ENCODE data around the gene TMPRSS9. TPM values are rescaled to one million over a fixed set of nuclear protein-coding genes. Genes with fewer than 3 reads are reported as not detected.

Gene TMPRSS9
- total RNA-seq, 1 experiment from 2014 or later = 0.66 TPM

- BruUV-seq (replicated peaks) = no TSS peak
- H3K36me3 ChIP-seq (ENCODE audit: control insufficient read depth, insufficient read depth, low read length) = peaks cover 4% of the 10 kb centered on the region
- no peak for TF ChIP-seq CTCF (IDR thresholded peaks at IDR 0.05; ENCODE audit: insufficient read depth in 1 of 2, low read depth in 1 of 2, low read length in 1 of 2, severe bottlenecking in 1 of 2, unreplicated experiment in 1 of 2)
- DNase-seq = no peak
- H3K36me3 Mint-ChIP-seq (ENCODE audit: insufficient read depth, unreplicated experiment) = peaks cover 56% of the 10 kb centered on the region
- intact Hi-C loops (cut with micrococcal nuclease; ENCODE audit: unreplicated experiment) = no loop called here
- no peaks in the 10 kb centered on the region for H3K27me3 ChIP-seq (replicated peaks; ENCODE audit: control insufficient read depth, insufficient read depth, low read length)
- ChIA-PET CTCF (interaction anchor here (0.8 kb wide), 1 partner anchor 58 kb away, joined by 3 read pairs; no protein-coding TSS in a partner anchor), POLR2A (no interaction called here)
- H3K27ac Mint-ChIP-seq (ENCODE audit: unreplicated experiment) = no peak overlapping the region
- H3K9me3 ChIP-seq = peaks cover 2% of the 10 kb centered on the region; the same call in 1 of the 2 replicates
- peaks cover 44% of the 10 kb centered on the region for H3K4me1 ChIP-seq
- no peaks in the 10 kb centered on the region for H3K9me3 Mint-ChIP-seq (ENCODE audit: unreplicated experiment)
- no peaks in the 10 kb centered on the region for H3K27me3 Mint-ChIP-seq (ENCODE audit: insufficient read depth, unreplicated experiment)
- H3K4me1 Mint-ChIP-seq (ENCODE audit: low read depth, unreplicated experiment) = peaks cover 45% of the 10 kb centered on the region
- H3K4me3 ChIP-seq (ENCODE audit: low read depth, low read length) = no peak overlapping the region
- H3K4me3 Mint-ChIP-seq (ENCODE audit: unreplicated experiment) = no peak overlapping the region
Observed at GRCh38 chr19:2332341-2333026, 27.6 kb upstream of the TMPRSS9 start.

- peak overlapping the region; percentile 61 for H3K27ac Mint-ChIP-seq (ENCODE audit: unreplicated experiment)
- no peak for TF ChIP-seq CTCF (IDR thresholded peaks at IDR 0.05; ENCODE audit: insufficient read depth in 1 of 2, low read depth in 1 of 2, low read length in 1 of 2, severe bottlenecking in 1 of 2, unreplicated experiment in 1 of 2)
Observed at GRCh38 chr19:2333027-2333806, 26.8 kb upstream of the TMPRSS9 start.

GRCh38 chr19:2333807-2334211 lies 26.3 kb upstream of the TMPRSS9 start:
- Mint-ChIP-seq H3K27ac (ENCODE audit: unreplicated experiment) (peak overlapping the region; percentile 61), H3K9me3 (ENCODE audit: unreplicated experiment) (no peaks in the 10 kb centered on the region), H3K27me3 (ENCODE audit: insufficient read depth, unreplicated experiment) (no peaks in the 10 kb centered on the region), H3K36me3 (ENCODE audit: insufficient read depth, unreplicated experiment) (peaks cover 42% of the 10 kb centered on the region), H3K4me1 (ENCODE audit: low read depth, unreplicated experiment) (peaks cover 48% of the 10 kb centered on the region), H3K4me3 (ENCODE audit: unreplicated experiment) (peak overlapping the region; percentile 16)
- intact Hi-C loops (cut with micrococcal nuclease; ENCODE audit: unreplicated experiment) = no loop called here
- BruUV-seq (replicated peaks) = no TSS peak
- ChIA-PET CTCF (interaction anchor here (0.6 kb wide), 1 partner anchor 26 kb away, joined by 3 read pairs; no protein-coding TSS in a partner anchor), POLR2A (no interaction called here)
- peak in 1 of 2 experiments; percentile 20 for TF ChIP-seq CTCF (IDR thresholded peaks at IDR 0.05; ENCODE audit: insufficient read depth in 1 of 2, low read depth in 1 of 2, low read length in 1 of 2, severe bottlenecking in 1 of 2, unreplicated experiment in 1 of 2)
- H3K4me3 ChIP-seq (ENCODE audit: low read depth, low read length) = no peak overlapping the region
- peaks cover 2% of the 10 kb centered on the region; the same call in 1 of the 2 replicates for H3K9me3 ChIP-seq
- peaks cover 4% of the 10 kb centered on the region for H3K36me3 ChIP-seq (ENCODE audit: control insufficient read depth, insufficient read depth, low read length)
- no peak for DNase-seq
- H3K27me3 ChIP-seq (replicated peaks; ENCODE audit: control insufficient read depth, insufficient read depth, low read length) = no peaks in the 10 kb centered on the region
- H3K4me1 ChIP-seq = peaks cover 45% of the 10 kb centered on the region

More at GRCh38 chr19:2333027-2333806, 26.8 kb upstream of the TMPRSS9 start:
- H3K27me3 ChIP-seq (replicated peaks; ENCODE audit: control insufficient read depth, insufficient read depth, low read length) = no peaks in the 10 kb centered on the region
- peaks cover 2% of the 10 kb centered on the region; the same call in 1 of the 2 replicates for H3K9me3 ChIP-seq
- H3K4me3 ChIP-seq (ENCODE audit: low read depth, low read length) = no peak overlapping the region
- intact Hi-C loops (cut with micrococcal nuclease; ENCODE audit: unreplicated experiment) = no loop called here
- H3K4me1 ChIP-seq = peaks cover 45% of the 10 kb centered on the region
- Mint-ChIP-seq H3K4me3 (ENCODE audit: unreplicated experiment) (peak overlapping the region; percentile 16), H3K36me3 (ENCODE audit: insufficient read depth, unreplicated experiment) (peaks cover 48% of the 10 kb centered on the region), H3K9me3 (ENCODE audit: unreplicated experiment) (no peaks in the 10 kb centered on the region), H3K27me3 (ENCODE audit: insufficient read depth, unreplicated experiment) (no peaks in the 10 kb centered on the region), H3K4me1 (ENCODE audit: low read depth, unreplicated experiment) (peaks cover 48% of the 10 kb centered on the region)
- DNase-seq = no peak
- no TSS peak for BruUV-seq (replicated peaks)
- H3K36me3 ChIP-seq (ENCODE audit: control insufficient read depth, insufficient read depth, low read length) = peaks cover 4% of the 10 kb centered on the region
- POLR2A ChIA-PET = no interaction called here
- CTCF ChIA-PET = no interaction called here

Measured in Caco-2 (cell line).